SK-N-SH (cell line): ENCODE data around the gene ACACA. TPM values are rescaled to one million over a fixed set of nuclear protein-coding genes. Genes with fewer than 3 reads are reported as not detected.

Experiments used
- CTCF ChIA-PET: fragments of 300-600, 350-600 bp; formaldehyde crosslinking; extraction: SDS; loops from one replicate; lab custom pipeline; 2021; lab: Yijun Ruan, JAX
- POLR2A ChIA-PET: fragments of 350-600 bp; sonication (Branson Sonifier 250); formaldehyde crosslinking; extraction: SDS; loops from one replicate; lab custom pipeline; 2020; ENCODE audit warnings: antibody characterized with exemption, inconsistent platforms; lab: Yijun Ruan, JAX
- DNase-seq: peaks from one replicate; pipeline ENCODE4 v3.0.0; 2012
- H2AFZ ChIP-seq: fragments of 200-600 bp; sonication (generic); 2 replicates; pipeline ENCODE4 v1.8.1; 2016; ENCODE audit warnings: antibody characterized with exemption, mild to moderate bottlenecking, low read depth
- H3F3A ChIP-seq: fragments of 200-600 bp; sonication (generic); replicated peaks from 2 replicates; pipeline ENCODE3; 2016; ENCODE audit warnings: antibody characterized with exemption, mild to moderate bottlenecking; ENCODE audit not compliant: insufficient read depth
- H3K27ac ChIP-seq, 2 experiments: fragments of 200-500 bp in 1 of 2; fragments of 200-600 bp in 1 of 2; sonication (Bioruptor generic) in 1 of 2; sonication (generic), shearing (Covaris generic) in 1 of 2; 2 replicates each; pipeline versions ENCODE4 v1.5.1 to v1.6.1; 2014 to 2016; ENCODE audit warnings: low read depth in 2 of 2, inconsistent platforms in 1 of 2, low read length in 1 of 2, mild to moderate bottlenecking in 1 of 2, mixed read lengths in 1 of 2
- H3K27me3 ChIP-seq: fragments of 200-600 bp; sonication (generic), shearing (Covaris generic); 2 replicates; pipeline ENCODE4 v1.6.1; 2016; ENCODE audit warnings: mixed run types; ENCODE audit not compliant: insufficient read depth
- H3K36me3 ChIP-seq, 2 experiments: fragments of 200-500 bp in 1 of 2; fragments of 200-600 bp in 1 of 2; sonication (Bioruptor generic) in 1 of 2; sonication (generic) in 1 of 2; replicated peaks in 1 of 2; 2 replicates each; pipeline versions ENCODE3 to v1.5.1; 2014 to 2016; ENCODE audit warnings: low read length in 1 of 2, mild to moderate bottlenecking in 1 of 2; ENCODE audit not compliant: insufficient read depth in 2 of 2, control insufficient read depth in 1 of 2
- H3K4me1 ChIP-seq, 2 experiments: fragments of 200-500 bp in 1 of 2; fragments of 200-600 bp in 1 of 2; sonication (Bioruptor generic) in 1 of 2; sonication (generic), shearing (Covaris generic) in 1 of 2; 2 replicates each; pipeline versions ENCODE4 v1.5.1 to v1.6.1; 2014 to 2016; ENCODE audit warnings: low read depth in 1 of 2, low read length in 1 of 2, mixed run types in 1 of 2; ENCODE audit not compliant: insufficient read depth in 2 of 2, control insufficient read depth in 1 of 2
- H3K4me2 ChIP-seq: fragments of 200-600 bp; sonication (generic), shearing (Covaris generic); 2 replicates; pipeline ENCODE4 v1.6.1; 2017; ENCODE audit warnings: mixed run types
- H3K4me3 ChIP-seq, 2 experiments: fragments of 200-500 bp in 1 of 2; fragments of 200-600 bp in 1 of 2; sonication (Bioruptor generic) in 1 of 2; sonication (generic), shearing (Covaris generic) in 1 of 2; 2 replicates each; pipeline versions ENCODE4 v1.5.1 to v1.8.1; 2014 to 2016; ENCODE audit warnings: low read depth in 2 of 2, inconsistent platforms in 1 of 2, low read length in 1 of 2, mild to moderate bottlenecking in 1 of 2, mixed read lengths in 1 of 2, moderate library complexity in 1 of 2
- H3K79me2 ChIP-seq: fragments of 200-600 bp; sonication (generic); 2 replicates; pipeline ENCODE4 v1.8.1; 2017; ENCODE audit warnings: mild to moderate bottlenecking; ENCODE audit not compliant: insufficient read depth
- H3K9ac ChIP-seq: fragments of 200-600 bp; sonication (generic); 2 replicates; pipeline ENCODE4 v1.6.1; 2017; ENCODE audit warnings: mixed run types
- H3K9me2 ChIP-seq: fragments of 200-600 bp; sonication (generic); 2 replicates; pipeline ENCODE4 v1.6.1; 2017; ENCODE audit warnings: mixed run types
- H3K9me3 ChIP-seq: fragments of 200-600 bp; sonication (generic); 2 replicates; pipeline ENCODE4 v1.6.1; 2017; ENCODE audit warnings: mixed run types, mild to moderate bottlenecking, moderate library complexity
- H4K20me1 ChIP-seq: fragments of 200-600 bp; sonication (generic); 2 replicates; pipeline ENCODE4 v1.6.1; 2017; ENCODE audit warnings: mild to moderate bottlenecking, mixed run types; ENCODE audit not compliant: insufficient read depth
- CHD2 ChIP-seq: fragments of 150-350 bp; IDR thresholded peaks from 2 replicates; pipeline ENCODE4 v1.6.1; 2018; ENCODE audit warnings: low read length; ENCODE audit not compliant: partially characterized antibody
- ELF1 ChIP-seq: IDR thresholded peaks from 2 replicates; pipeline ENCODE4 v1.4.0; 2012
- MAX ChIP-seq: IDR thresholded peaks from 2 replicates; pipeline ENCODE4 v1.4.0; 2012; ENCODE audit warnings: low read depth
- NFIC ChIP-seq: IDR thresholded peaks from 2 replicates; pipeline ENCODE4 v1.4.0; 2012; ENCODE audit warnings: borderline replicate concordance
- USF1 ChIP-seq: IDR thresholded peaks from 2 replicates; pipeline ENCODE4 v1.4.0; 2012; ENCODE audit warnings: low read depth, borderline replicate concordance
- YY1 ChIP-seq: IDR thresholded peaks from 2 replicates; pipeline ENCODE4 v1.4.0; 2012; ENCODE audit warnings: low read depth, mild to moderate bottlenecking
- ZBTB33 ChIP-seq: IDR thresholded peaks from 2 replicates; pipeline ENCODE4 v1.4.0; 2012; ENCODE audit warnings: low read depth, borderline replicate concordance
- WGBS: methylation state at CpG from one replicate; pipeline ENCODE4 v1.1.6; 2017; ENCODE audit warnings: low lambda C conversion rate; 5-methylcytosine and 5-hydroxymethylcytosine counted together
- polyA plus RNA-seq, 3 experiments: library from polyadenylated mRNA; depleted of rRNA; stranded (reverse); fragments of >200 nt; gene quantifications; 2 replicates each; pipeline ENCODE4 v1.2.3, GENCODE V29; 2012

The ACACA gene
- polyA plus RNA-seq, 1 of the 3 experiments (the other 2 are of a cell fraction), result 27.2 TPM

GRCh38 chr17:37339321-37339720 lies 67.3 kb downstream of the ACACA start (continued):
- TF ChIP-seq USF1, result no peak
- no peak for TF ChIP-seq MAX

- WGBS, result 95% methylated on average over 3 of the region's 3 CpGs
- Histone ChIP-seq H3K4me1 (no peaks in the 10 kb centered on the region), H3K27ac (no peak overlapping the region), H3K4me2 (no peak overlapping the region), H3K79me2 (peaks cover 24% of the 10 kb centered on the region), H3K4me3 (no peak overlapping the region), H4K20me1 (no peaks in the 10 kb centered on the region), H3K9me3 (no peaks in the 10 kb centered on the region), H3F3A (no peaks in the 10 kb centered on the region), H3K9me2 (no peaks in the 10 kb centered on the region), H3K36me3 (peaks cover 0 to 7% of the 10 kb centered on the region in 2 experiments), H3K9ac (no peak overlapping the region), H2AFZ (no peak overlapping the region), H3K27me3 (no peaks in the 10 kb centered on the region)
- no peak for DNase-seq
- ChIA-PET POLR2A (no interaction called here), CTCF (interaction anchor here (1.1 to 1.2 kb wide), 2 partner anchors 9 to 35 kb away, joined by 3 read pairs; no protein-coding TSS in a partner anchor)
- TF ChIP-seq ZBTB33 (no peak), YY1 (no peak), ELF1 (no peak)
Measured at GRCh38 chr17:37338847-37339246, 67.8 kb downstream of the ACACA start.

- TF ChIP-seq CHD2, result no peak
- TF ChIP-seq NFIC, result no peak
- no peak for TF ChIP-seq USF1
- H3K9me2 ChIP-seq, result no peaks in the 10 kb centered on the region
Measured at GRCh38 chr17:37327341-37328090, 79.1 kb downstream of the ACACA start.

More at GRCh38 chr17:37327341-37328090, 79.1 kb downstream of the ACACA start:
- Histone ChIP-seq H3K36me3 (peaks cover 11 to 26% of the 10 kb centered on the region in 2 experiments), H4K20me1 (no peaks in the 10 kb centered on the region), H3F3A (no peaks in the 10 kb centered on the region), H3K27me3 (no peaks in the 10 kb centered on the region), H3K4me2 (no peak overlapping the region), H3K79me2 (peaks cover 11% of the 10 kb centered on the region; the same call in 1 of the 2 replicates), H3K27ac (no peak overlapping the region), H3K9ac (no peak overlapping the region), H2AFZ (no peak overlapping the region), H3K9me3 (no peaks in the 10 kb centered on the region), H3K4me1 (no peaks in the 10 kb centered on the region), H3K4me3 (no peak overlapping the region)
- ChIA-PET POLR2A (no interaction called here), CTCF (no interaction called here)
- no peak for DNase-seq
- WGBS, result 92% methylated on average over 5 of the region's 5 CpGs
